Measurements from ENCODE around the gene PGPEP1. TPM values are rescaled to one million over a fixed set of nuclear protein-coding genes. Genes with fewer than 3 reads are reported as not detected.
"Not testable (repeated sequence)": the region's sequence is repeated elsewhere in the genome, so short reads cannot be mapped to it uniquely, and the experiment has no call there.

The PGPEP1 gene
- polyA plus RNA-seq, 4 donors, result 15.5 to 26.2 (median 25.8) TPM

- no peak for DNase-seq (ENCODE audit: low read depth in 4 of 4, low spot score in 3 of 4)
These were observed 22.6 kb downstream of the PGPEP1 start for GRCh38 chr19:18362934-18363542.

DNA sequence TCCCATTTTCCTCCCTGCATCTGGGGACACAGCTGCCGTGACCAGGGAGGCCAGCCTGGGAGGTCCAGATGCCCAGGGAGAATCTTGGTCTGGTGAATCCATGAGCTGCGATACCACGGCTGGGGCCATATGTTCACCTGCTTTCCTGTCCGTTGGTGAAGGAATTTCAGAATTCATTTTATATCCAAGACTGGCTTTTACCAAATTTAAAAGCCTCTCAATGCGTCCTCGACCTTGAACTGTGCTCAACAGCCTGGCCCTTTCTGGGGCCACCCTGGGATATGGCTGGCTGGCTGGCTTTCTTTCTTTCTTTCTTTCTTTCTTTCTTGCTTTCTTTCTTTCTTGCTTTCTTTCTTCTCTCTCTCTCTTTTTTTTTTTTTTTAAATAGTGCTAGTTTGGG lies 23.4 kb downstream of the PGPEP1 start:
- DNase-seq (ENCODE audit: low read depth in 4 of 4, low spot score in 3 of 4), result no peak

DNA sequence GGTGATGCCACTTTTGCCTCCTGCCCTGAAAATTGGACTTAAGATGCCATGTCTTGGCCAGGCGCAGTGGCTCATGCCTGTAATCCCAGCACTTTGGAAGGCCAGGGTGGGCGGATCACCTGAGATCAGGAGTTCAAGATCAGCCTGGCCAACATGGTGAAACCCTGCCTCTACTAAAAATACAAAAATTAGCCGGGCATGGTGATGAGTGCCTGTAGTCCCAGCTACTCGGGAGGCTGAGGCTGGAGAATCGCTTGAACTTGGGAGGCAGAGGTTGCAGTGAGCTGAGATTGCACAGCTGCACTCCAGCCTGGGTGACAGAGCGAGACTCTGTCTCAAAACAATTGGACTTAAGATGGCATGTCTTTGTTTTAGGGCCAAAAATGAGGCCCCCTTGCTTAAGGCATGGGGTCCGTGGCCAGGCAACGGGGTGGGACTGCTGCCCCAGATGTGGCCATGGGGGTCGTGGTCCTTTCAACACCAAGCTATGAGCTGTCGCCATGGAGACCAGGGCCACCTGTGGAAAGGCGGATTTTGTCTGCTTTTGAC lies 24.0 kb downstream of the PGPEP1 start:
- DNase-seq (ENCODE audit: low read depth in 4 of 4, low spot score in 3 of 4), result not testable (repeated sequence)

- peak; percentile 79 to 89 (median 84) for DNase-seq (ENCODE audit: low read depth in 4 of 4, low spot score in 3 of 4)
These were observed 24.6 kb downstream of the PGPEP1 start for GRCh38 chr19:18364826-18365528.

GRCh38 chr19:18366021-18366435 lies 25.6 kb downstream of the PGPEP1 start:
- DNase-seq (ENCODE audit: low read depth in 4 of 4, low spot score in 3 of 4), result no peak

DNA sequence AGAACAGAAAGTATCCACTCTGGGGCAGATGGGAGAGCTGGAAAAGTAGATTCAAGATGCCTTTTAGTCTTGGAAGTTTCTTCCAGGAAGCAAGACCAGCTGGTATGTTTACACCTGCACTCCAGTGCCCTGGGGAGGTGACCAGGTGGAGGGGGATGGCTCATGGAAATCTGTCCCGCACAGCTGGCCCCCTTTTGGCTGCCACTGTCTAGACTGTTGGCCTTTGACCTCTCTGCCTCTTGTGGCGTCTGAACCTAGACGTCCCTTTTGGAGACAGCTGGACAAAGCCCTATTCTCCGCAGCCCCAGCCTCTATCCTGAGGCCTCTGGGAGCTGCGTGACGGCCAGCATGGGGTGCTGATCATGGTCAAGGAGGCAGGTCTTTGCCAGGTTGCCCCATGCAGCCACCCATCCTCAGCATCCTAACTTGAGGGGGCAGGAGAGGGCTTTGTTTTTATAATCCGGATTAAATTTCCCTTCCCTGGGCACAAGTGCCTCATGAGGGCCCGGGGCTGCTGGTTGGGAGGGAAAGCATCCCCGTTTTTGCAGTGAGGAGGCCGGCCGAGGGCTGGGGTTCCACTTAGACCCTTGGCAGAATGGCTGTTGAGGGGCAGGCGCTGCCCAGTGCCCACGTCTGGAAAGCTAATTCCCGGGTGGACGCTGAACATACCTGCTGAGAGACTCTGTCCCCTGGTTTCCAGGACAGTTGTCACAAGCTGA lies 28.3 kb downstream of the PGPEP1 start:
- no peak for DNase-seq (ENCODE audit: low read depth in 4 of 4, low spot score in 3 of 4)

GRCh38 chr19:18373407-18373891 lies 33.1 kb downstream of the PGPEP1 start:
- DNase-seq (ENCODE audit: low read depth in 4 of 4, low spot score in 3 of 4), result no peak

GRCh38 chr19:18373892-18374629 lies 33.7 kb downstream of the PGPEP1 start:
- peak; percentile 67 to 83 (median 77) for DNase-seq (ENCODE audit: low read depth in 4 of 4, low spot score in 3 of 4)

DNA sequence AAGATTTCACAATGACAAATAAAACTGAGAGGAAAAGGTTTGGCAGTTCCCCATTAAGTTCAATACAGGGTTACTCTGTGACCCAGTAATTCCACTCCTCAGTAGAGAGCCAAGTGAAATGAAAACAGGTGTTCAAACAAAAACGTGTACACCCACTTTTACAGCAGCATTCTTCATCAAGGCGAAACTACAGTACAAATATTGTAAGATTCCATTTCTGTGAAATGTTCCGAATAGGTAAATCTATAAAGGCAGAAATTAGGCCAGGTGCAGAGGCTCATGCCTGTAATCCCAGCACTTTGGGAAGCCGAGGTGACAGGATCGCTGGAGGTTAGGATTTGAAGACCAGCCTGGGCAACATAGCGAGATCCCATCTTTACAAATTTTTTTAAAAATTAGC lies 36.6 kb downstream of the PGPEP1 start:
- DNase-seq (ENCODE audit: low read depth in 4 of 4, low spot score in 3 of 4), result no peak

DNA sequence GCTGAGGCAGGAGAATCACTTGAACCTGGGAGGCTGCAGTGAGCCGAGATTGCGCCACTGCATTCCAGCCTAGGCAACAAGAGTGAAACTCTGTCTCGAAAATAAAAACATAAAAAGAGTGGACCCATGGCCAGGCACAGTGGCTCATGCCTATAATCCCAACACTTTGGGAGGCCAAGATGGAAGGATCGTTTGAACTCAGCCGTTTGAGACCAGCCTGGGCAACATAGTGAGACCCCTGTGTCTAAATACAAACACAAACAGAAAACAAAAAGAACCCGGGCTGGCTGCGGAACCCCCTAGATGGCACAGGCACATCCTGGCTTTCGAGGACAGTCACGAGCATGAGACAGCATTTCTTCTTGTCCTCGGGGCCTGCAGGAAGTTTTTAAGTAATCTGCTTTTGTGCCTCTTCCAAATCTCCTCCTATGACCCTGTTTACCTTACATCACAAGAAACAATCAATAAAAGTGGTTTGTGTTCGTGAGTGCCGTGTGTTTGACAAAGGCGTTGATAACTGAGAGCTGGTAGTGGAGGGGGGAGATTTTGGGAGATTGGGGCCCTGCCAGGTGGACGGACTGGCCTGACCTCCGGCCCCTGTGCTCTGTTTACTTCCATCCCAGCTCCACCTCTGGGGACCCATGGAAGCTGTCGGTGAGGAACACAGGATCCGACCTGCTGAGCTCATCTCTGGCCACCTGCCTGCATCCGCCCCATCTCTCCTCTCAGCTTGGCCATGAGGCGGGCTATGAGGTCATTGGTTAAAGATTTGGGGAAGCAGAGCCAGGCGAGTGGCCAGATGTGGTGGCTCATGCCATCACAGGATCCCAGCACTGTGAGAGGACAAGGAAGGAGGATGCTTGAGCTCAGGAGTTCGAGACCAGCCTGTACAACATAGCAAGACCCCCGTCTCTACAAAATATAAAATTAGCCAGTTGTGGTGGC lies 39.7 kb downstream of the PGPEP1 start:
- DNase-seq (ENCODE audit: low read depth in 4 of 4, low spot score in 3 of 4), result no peak

DNA sequence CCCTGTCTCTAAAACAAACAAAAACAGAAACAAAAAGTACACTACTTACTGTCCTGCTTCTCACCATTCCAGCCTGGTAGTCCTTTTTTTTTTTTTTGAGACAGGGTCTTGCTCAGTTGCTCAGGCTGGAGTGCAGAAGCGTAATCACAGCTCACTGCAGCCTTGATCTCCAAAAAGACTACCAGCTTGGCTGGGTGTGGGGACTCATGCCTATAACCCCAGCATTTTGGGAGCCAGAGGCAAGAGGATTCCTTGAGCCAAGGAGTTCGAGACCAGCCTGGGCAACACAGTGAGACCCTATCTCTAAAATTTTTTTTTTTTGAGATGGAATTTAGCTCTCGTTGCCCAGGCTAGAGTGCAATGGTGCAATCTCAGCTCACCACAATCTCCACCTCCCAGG lies 40.4 kb downstream of the PGPEP1 start:
- DNase-seq (ENCODE audit: low read depth in 4 of 4, low spot score in 3 of 4), result no peak

- not testable (repeated sequence) for DNase-seq (ENCODE audit: low read depth in 4 of 4, low spot score in 3 of 4)
These were observed 43.2 kb downstream of the PGPEP1 start for GRCh38 chr19:18383622-18384021.

- DNase-seq (ENCODE audit: low read depth in 4 of 4, low spot score in 3 of 4), result no peak
These were observed 44.4 kb downstream of the PGPEP1 start for GRCh38 chr19:18384775-18385174.

DNA sequence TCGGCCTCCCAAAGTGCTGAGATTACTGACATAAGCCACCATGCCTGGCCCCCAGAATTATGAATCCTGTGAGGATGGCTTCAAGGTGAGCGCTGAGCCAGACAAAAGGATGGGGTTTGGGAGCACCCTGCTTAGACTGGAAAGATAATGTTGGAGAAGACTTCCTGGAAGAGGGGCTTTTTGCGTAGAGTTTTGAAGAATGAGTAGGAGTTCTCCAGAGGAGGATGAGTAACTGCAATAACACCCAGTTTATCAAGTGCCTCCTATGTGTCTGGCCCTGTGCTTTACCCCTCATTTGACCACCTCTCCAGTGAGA lies 44.9 kb downstream of the PGPEP1 start:
- DNase-seq (ENCODE audit: low read depth in 4 of 4, low spot score in 3 of 4), result no peak

- DNase-seq (ENCODE audit: low read depth in 4 of 4, low spot score in 3 of 4), result peak in 1 of 4 donors; percentile 52
These were observed 45.5 kb downstream of the PGPEP1 start, which contains the start of gene GDF15 for GRCh38 chr19:18385675-18386542. Gene GDF15 (plus strand): TSS chr19:18386158. CDS start chr19:18386190, 32 bp downstream.

GRCh38 chr19:18386543-18387271 lies 46.3 kb downstream of the PGPEP1 start:
- no peak for DNase-seq (ENCODE audit: low read depth in 4 of 4, low spot score in 3 of 4)

- peak in 2 of 4 donors; percentile 69 to 76 for DNase-seq (ENCODE audit: low read depth in 4 of 4, low spot score in 3 of 4)
These were observed 47.9 kb downstream of the PGPEP1 start for GRCh38 chr19:18388100-18388959.
